Stomach (tissue), 9 donors: ENCODE results near the gene NGRN. TPM values are rescaled to one million over a fixed set of nuclear protein-coding genes. Genes with fewer than 3 reads are reported as not detected.
"Not testable (repeated sequence)": the region's sequence is repeated elsewhere in the genome, so short reads cannot be mapped to it uniquely, and the experiment has no call there.

ENCODE experiments used
- DNase-seq, 2 donors: peaks; one replicate each; pipeline versions ENCODE4 v3.0.0 to v3.0.0-alpha.2; 2013 to 2019
- H3K27ac ChIP-seq, 5 donors: fragments of 200-600 bp in 4 of 5; sonication (generic) in 4 of 5; one replicate each; pipeline ENCODE4 v1.5.1; 2013 to 2019; ENCODE audit warnings: mild to moderate bottlenecking in 1 of 5, moderate library complexity in 1 of 5
- H3K27me3 ChIP-seq, 3 donors: fragments of 200-600 bp; sonication (generic); one replicate each; pipeline ENCODE4 v1.5.1; 2017 to 2019; ENCODE audit warnings: mixed run types in 1 of 3
- H3K36me3 ChIP-seq, 4 donors: fragments of 200-600 bp; sonication (generic); 1 replicate in 3 of 4; 2 replicates in 1 of 4; pipeline ENCODE4 v1.5.1; 2016 to 2019
- H3K4me1 ChIP-seq, 4 donors: fragments of 200-600 bp; sonication (generic); one replicate each; pipeline ENCODE4 v1.5.1; 2016 to 2019
- H3K4me3 ChIP-seq, 4 donors: fragments of 200-600 bp; sonication (generic) in 3 of 4; one replicate each; pipeline ENCODE4 v1.5.1; 2016 to 2019; ENCODE audit warnings: mild to moderate bottlenecking in 1 of 4
- H3K9me3 ChIP-seq, 4 donors: fragments of 200-600 bp; sonication (generic); one replicate each; pipeline ENCODE4 v1.5.1; 2016 to 2019
- EP300 ChIP-seq: sonication (generic); formaldehyde crosslinking; IDR thresholded peaks from one replicate; pipeline ENCODE4 v1.6.1; 2017; ENCODE audit warnings: antibody characterized with exemption
- POLR2A ChIP-seq, 4 donors: fragments of 450-650 bp; IDR thresholded peaks; one replicate each; pipeline ENCODE4 v1.6.1; 2016; ENCODE audit warnings: antibody characterized with exemption in 4 of 4, control low read depth in 2 of 4, mild to moderate bottlenecking in 1 of 4, moderate library complexity in 1 of 4
- POLR2AphosphoS5 ChIP-seq, 3 donors: sonication (generic); formaldehyde crosslinking; IDR thresholded peaks; one replicate each; pipeline ENCODE4 v1.6.1; 2016; ENCODE audit warnings: antibody characterized with exemption in 3 of 3
- WGBS, 5 donors: extraction: QIAGEN DNeasy Blood & Tissue Kit in 3 of 5; methylation state at CpG; one replicate each; pipeline versions ENCODE4 v1.1.5 to v1.1.7; 2013 to 2018; 5-methylcytosine and 5-hydroxymethylcytosine counted together
- intact Hi-C: fragments of 100-400 bp; cut with DNase I; formaldehyde crosslinking; loops from one replicate; pipeline ENCODE4 v1.15.1; 2023; ENCODE audit warnings: low total_unique reads
- polyA plus RNA-seq, 3 donors: library from polyadenylated mRNA; stranded (reverse); fragments of 200-250 nt; gene quantifications; one replicate each; pipeline ENCODE4 v1.2.3, GENCODE V29; 2013
- total RNA-seq, 5 donors: library from RNA; depleted of rRNA; stranded (reverse); fragments of >200 nt; gene quantifications; one replicate each; pipeline versions ENCODE4 v1.1.0 to v1.2.3, GENCODE V29; 2014 to 2016
- TF ChIP-seq, protein P1 (sequence below), 7 experiments: fragments of 450-650 bp in 4 of 7; fragments of 200-600 bp in 3 of 7; sonication (generic) in 3 of 7; IDR thresholded peaks; one replicate each; pipeline ENCODE4 v1.5.1; 2016 to 2019; ENCODE audit warnings: antibody characterized with exemption in 7 of 7, control low read depth in 2 of 7, mild to moderate bottlenecking in 1 of 7
- donor health status: healthy with polysubstance abuse.
- donor health status: Bipolar disorder and iron deficiency.
- donor health status: healthy.

The NGRN gene
- total and polyA plus RNA-seq, 8 donors, result 24.0 to 97.4 (median 59.7) TPM

DNA sequence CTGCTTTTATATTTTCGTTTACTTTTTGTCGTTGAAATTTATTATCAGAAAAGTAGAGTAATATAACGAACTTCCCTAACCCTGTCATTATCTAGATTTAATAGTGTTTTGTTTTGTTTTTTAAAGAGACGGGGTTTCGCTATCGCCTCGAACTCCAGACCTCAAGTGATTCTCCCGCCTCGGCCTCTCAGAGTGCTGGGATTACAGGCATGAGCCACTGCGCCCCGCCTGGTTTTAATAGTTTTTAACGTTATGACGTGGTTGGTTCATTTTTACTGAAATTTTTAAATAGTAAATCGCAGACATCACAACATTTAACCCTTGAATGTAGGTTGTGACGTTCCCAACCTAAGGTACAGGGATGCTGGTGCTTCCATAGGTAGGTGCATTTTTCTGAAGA lies 1.0 kb downstream of the NGRN start:
- Histone ChIP-seq H3K27ac (peak overlapping the region; percentile 90 to 99 (median 96)), H3K27me3 (no peaks in the 10 kb centered on the region), H3K4me1 (peaks cover 26 to 60% (median 46%) of the 10 kb centered on the region in 4 donors), H3K4me3 (peak overlapping the region; percentile 59 to 76 (median 66)), H3K9me3 (no peaks in the 10 kb centered on the region), H3K36me3 (peaks cover 6 to 30% (median 26%) of the 10 kb centered on the region in 4 donors)
- no peak for TF ChIP-seq POLR2AphosphoS5 (IDR thresholded peaks at IDR 0.05)
- TF ChIP-seq, protein P1, sequence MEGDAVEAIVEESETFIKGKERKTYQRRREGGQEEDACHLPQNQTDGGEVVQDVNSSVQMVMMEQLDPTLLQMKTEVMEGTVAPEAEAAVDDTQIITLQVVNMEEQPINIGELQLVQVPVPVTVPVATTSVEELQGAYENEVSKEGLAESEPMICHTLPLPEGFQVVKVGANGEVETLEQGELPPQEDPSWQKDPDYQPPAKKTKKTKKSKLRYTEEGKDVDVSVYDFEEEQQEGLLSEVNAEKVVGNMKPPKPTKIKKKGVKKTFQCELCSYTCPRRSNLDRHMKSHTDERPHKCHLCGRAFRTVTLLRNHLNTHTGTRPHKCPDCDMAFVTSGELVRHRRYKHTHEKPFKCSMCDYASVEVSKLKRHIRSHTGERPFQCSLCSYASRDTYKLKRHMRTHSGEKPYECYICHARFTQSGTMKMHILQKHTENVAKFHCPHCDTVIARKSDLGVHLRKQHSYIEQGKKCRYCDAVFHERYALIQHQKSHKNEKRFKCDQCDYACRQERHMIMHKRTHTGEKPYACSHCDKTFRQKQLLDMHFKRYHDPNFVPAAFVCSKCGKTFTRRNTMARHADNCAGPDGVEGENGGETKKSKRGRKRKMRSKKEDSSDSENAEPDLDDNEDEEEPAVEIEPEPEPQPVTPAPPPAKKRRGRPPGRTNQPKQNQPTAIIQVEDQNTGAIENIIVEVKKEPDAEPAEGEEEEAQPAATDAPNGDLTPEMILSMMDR (IDR thresholded peaks at IDR 0.05), result no peak
- TF ChIP-seq POLR2A (IDR thresholded peaks at IDR 0.05), result no peak
- no peak for TF ChIP-seq EP300
- WGBS, 5 donors, result 5 to 10% (median 6%) methylated on average over 15 of the region's 15 CpGs
- intact Hi-C loops, result no loop called here
- DNase-seq, result peak; percentile 23 to 28

DNA sequence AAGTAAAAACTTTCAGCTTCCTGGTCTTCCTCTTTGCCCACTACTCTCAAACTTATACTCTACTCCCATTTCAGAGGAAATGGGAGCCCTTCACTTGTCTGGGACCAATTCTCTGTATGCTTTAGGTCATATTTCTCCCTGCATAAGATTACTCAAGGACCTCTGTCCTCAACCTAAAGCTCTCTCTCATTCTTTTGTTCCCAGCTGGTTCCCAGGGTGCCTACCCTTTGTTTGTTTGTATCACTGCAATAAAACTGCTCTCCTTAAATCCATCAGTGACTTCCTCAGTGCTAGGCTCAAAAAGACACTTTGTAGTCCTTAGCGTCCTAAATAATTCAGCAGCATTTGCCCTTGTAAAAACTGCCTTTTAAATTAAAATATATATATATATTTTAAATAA lies 2.9 kb downstream of the NGRN start:
- H3K9me3 ChIP-seq, result no peaks in the 10 kb centered on the region
- H3K27ac ChIP-seq, result no peak overlapping the region
- no peak for DNase-seq
- intact Hi-C loops, result no loop called here
- peaks cover 19 to 49% (median 46%) of the 10 kb centered on the region in 4 donors for H3K36me3 ChIP-seq
- H3K27me3 ChIP-seq, result no peaks in the 10 kb centered on the region
- WGBS, 5 donors, result 57 to 86% (median 62%) methylated on average over 1 of the region's 1 CpG
- H3K4me3 ChIP-seq, result peak overlapping the region in 2 of 4 donors; percentile 63 to 76
- peaks cover 26 to 72% (median 53%) of the 10 kb centered on the region in 4 donors for H3K4me1 ChIP-seq
- TF ChIP-seq, protein P1 (IDR thresholded peaks at IDR 0.05), result no peak
- TF ChIP-seq POLR2AphosphoS5 (IDR thresholded peaks at IDR 0.05) (no peak), EP300 (no peak), POLR2A (IDR thresholded peaks at IDR 0.05) (no peak)

DNA sequence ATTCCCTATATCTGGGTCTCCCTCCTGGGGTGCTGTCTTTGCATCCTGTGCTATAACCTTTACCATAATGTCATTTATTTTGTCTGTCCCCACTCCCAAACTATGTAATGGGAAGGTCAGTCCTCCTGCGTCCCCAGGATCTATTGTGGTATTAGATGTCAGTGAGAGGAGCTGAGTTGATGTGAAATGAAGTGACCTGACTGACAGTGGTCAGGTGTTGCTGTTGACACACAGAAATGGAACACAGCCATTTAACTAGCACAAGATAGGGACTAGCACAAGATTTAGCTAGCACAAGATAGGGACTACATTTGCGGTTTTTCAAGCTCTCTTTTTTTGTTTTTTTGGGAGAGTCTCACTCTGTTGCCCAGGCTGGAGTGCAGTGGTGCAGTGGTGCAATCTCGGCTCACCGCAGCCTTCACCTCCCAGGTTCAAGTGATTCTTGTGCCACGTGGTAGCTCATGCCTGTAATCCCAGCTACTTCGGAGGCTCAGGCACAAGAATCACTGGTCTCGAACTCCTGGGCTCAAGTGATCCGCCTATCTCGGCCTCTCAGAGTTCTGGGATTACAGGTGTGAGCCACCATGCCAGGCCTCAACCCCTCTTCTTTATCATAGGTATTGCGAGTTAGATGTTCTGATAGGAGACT lies 5.2 kb downstream of the NGRN start:
- peaks cover 24 to 69% (median 65%) of the 10 kb centered on the region in 4 donors for H3K36me3 ChIP-seq
- H3K9me3 ChIP-seq, result no peaks in the 10 kb centered on the region

DNA sequence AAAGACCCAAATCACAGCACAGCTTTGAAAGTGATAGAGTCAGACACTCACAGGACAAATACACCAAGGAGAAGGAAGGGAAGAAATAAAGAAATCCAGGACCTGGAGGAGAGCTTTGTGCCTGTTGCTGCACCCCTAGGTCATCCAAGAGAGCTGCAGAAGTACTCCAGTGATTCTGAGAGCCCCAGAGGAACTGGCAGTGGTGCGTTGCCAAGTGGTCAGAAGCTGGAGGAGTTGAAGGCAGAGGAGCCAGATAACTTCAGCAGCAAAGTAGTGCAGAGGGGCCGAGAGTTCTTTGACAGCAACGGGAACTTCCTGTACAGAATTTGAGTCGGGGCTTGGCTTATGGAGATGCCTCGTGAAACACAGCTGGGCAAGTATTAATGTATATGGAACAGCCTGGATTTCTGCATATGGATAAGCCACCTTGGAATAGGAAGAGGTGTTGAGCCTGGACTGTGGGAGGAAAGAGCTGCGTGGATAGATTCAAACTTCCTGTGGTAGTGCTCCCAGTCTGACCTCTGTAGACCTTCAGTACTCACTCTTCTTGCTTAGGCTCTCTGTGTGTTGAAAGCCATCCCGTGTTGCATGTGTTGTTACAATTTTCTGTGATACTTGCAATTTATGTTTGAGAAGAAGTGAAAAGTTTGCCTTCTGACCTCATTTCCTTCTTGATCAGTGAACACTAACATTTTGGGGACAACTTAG lies 6.1 kb downstream of the NGRN start:
- TF ChIP-seq, protein P1 (IDR thresholded peaks at IDR 0.05), result no peak
- TF ChIP-seq POLR2A (IDR thresholded peaks at IDR 0.05) (no peak), EP300 (no peak), POLR2AphosphoS5 (IDR thresholded peaks at IDR 0.05) (no peak)
- Histone ChIP-seq H3K36me3 (peaks cover 24 to 71% (median 68%) of the 10 kb centered on the region in 4 donors), H3K27me3 (no peaks in the 10 kb centered on the region), H3K27ac (no peak overlapping the region), H3K4me1 (peaks cover 20 to 60% (median 41%) of the 10 kb centered on the region in 4 donors), H3K9me3 (no peaks in the 10 kb centered on the region), H3K4me3 (no peak overlapping the region)
- intact Hi-C loops, result no loop called here
- no peak for DNase-seq
- 72 to 84% (median 80%) methylated on average over 7 of the region's 7 CpGs for WGBS, 5 donors

More for the DNA sequence above, 5.2 kb downstream of the NGRN start:
- intact Hi-C loops, result no loop called here
- WGBS, 5 donors, result 84 to 96% (median 89%) methylated on average over 10 of the region's 10 CpGs
- Histone ChIP-seq H3K27me3 (no peaks in the 10 kb centered on the region), H3K4me1 (peaks cover 20 to 64% (median 43%) of the 10 kb centered on the region in 4 donors), H3K27ac (no peak overlapping the region), H3K4me3 (no peak overlapping the region)
- TF ChIP-seq, protein P1 (IDR thresholded peaks at IDR 0.05), result no peak
- TF ChIP-seq POLR2A (IDR thresholded peaks at IDR 0.05) (no peak), EP300 (no peak), POLR2AphosphoS5 (IDR thresholded peaks at IDR 0.05) (no peak)
- no peak for DNase-seq

DNA sequence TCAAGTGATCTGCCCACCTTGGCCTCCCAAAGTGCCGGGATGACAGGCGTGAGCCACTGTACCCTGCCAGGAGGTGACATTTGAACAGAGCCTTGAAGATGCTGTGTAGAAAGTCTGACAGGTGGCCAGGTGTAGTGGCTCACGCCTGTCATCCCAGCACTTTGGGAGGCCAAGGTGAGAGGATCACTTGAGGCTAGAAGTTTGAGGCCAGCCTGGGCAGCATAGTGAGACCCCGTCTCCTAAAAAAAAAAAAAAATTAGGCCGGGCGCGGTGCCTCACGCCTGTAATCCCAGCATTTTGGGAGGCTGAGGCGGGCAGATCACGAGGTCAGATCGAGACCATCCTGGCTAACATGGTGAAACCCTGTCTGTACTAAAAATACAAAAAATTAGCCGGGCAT lies 13.0 kb downstream of the NGRN start:
- peaks cover 5 to 22% (median 21%) of the 10 kb centered on the region in 4 donors for H3K36me3 ChIP-seq
- WGBS, 5 donors, result 95 to 99% (median 98%) methylated on average over 12 of the region's 12 CpGs
- H3K9me3 ChIP-seq, DNase-seq, H3K27ac ChIP-seq, H3K4me3 ChIP-seq, H3K27me3 ChIP-seq, intact Hi-C loops, H3K4me1 ChIP-seq: not testable (repeated sequence)

DNA sequence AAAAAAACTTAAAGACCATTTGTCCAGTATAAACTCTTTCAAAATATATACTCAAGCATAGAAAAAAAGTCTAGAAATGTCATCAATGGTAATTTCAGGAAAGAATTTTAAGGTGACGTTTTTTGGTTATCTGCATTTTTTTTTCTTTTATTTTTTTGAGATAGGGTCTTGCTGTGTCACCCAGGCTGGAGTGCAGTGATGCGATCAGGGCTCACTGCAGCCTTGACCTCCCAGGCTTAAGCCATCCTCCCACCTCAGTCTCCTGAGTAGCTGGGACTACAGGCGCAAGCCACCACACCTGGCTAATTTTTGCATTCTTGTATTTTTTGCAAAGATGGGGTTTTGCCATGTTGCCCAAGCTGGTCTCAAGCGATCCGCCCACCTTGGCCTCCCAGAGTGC lies 15.3 kb downstream of the NGRN start:
- H3K27ac ChIP-seq, DNase-seq, H3K9me3 ChIP-seq, H3K27me3 ChIP-seq, H3K4me1 ChIP-seq, H3K4me3 ChIP-seq, intact Hi-C loops, H3K36me3 ChIP-seq: not testable (repeated sequence)
- WGBS, 5 donors, result 88 to 91% (median 90%) methylated on average over 5 of the region's 5 CpGs

DNA sequence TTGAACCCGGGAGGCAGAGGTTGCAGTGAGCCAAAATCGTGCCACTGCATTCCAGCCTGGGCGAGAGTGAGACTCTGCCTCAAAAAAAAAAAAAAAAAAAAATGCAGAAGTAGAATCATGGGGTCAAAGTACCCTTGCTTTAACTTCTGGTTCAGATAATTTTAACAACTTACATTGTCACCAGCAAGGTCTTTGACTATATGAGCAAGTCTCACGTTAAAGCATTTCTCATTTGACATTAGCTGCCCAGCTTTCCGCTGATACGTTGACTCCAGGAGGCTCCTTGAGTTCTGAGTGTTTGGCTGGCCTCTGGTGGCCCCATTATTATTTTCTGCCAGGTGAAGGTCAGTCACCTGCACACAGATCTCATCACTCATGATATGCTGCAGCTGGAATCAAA lies 16.2 kb downstream of the NGRN start:
- intact Hi-C loops, H3K4me3 ChIP-seq, DNase-seq, H3K9me3 ChIP-seq, H3K4me1 ChIP-seq, H3K27me3 ChIP-seq, H3K27ac ChIP-seq, H3K36me3 ChIP-seq: not testable (repeated sequence)
- 48 to 66% (median 55%) methylated on average over 6 of the region's 6 CpGs for WGBS, 5 donors
